H1 (cell line): ENCODE measurements around the gene PLD6.

ENCODE experiments used
- CHD2 ChIP-seq: IDR thresholded peaks from 2 replicates; pipeline ENCODE4 v1.6.1; 2012; ENCODE audit warnings: low read length, improper control_type of control experiment
- RXRA ChIP-seq: IDR thresholded peaks from 2 replicates; pipeline ENCODE4 v1.6.1; 2011; ENCODE audit warnings: low read depth, mild to moderate bottlenecking, low read length, moderate library complexity; ENCODE audit not compliant: insufficient read depth
- TF ChIP-seq, protein P1 (sequence below), 3 experiments: IDR thresholded peaks; 1 replicate in 2 of 3; 2 replicates in 1 of 3; pipeline versions ENCODE4 v1.5.1 to v1.6.1; 2011; ENCODE audit warnings: low read length in 3 of 3, mild to moderate bottlenecking in 3 of 3, inconsistent platforms in 2 of 3, low read depth in 1 of 3, moderate library complexity in 1 of 3; ENCODE audit not compliant: insufficient read depth in 1 of 3; ENCODE audit errors: control extremely low read depth in 1 of 3

GRCh38 chr17:17204041-17204591 is 2.0 kb downstream of the PLD6 start:
- TF ChIP-seq CHD2 (no peak), RXRA (no peak)
- TF ChIP-seq, protein P1, sequence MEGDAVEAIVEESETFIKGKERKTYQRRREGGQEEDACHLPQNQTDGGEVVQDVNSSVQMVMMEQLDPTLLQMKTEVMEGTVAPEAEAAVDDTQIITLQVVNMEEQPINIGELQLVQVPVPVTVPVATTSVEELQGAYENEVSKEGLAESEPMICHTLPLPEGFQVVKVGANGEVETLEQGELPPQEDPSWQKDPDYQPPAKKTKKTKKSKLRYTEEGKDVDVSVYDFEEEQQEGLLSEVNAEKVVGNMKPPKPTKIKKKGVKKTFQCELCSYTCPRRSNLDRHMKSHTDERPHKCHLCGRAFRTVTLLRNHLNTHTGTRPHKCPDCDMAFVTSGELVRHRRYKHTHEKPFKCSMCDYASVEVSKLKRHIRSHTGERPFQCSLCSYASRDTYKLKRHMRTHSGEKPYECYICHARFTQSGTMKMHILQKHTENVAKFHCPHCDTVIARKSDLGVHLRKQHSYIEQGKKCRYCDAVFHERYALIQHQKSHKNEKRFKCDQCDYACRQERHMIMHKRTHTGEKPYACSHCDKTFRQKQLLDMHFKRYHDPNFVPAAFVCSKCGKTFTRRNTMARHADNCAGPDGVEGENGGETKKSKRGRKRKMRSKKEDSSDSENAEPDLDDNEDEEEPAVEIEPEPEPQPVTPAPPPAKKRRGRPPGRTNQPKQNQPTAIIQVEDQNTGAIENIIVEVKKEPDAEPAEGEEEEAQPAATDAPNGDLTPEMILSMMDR (IDR thresholded peaks at IDR 0.05; ENCODE audit: control extremely low read depth in 1 of 3, insufficient read depth in 1 of 3, low read depth in 1 of 3, low read length in 3 of 3), result no peak
